Subcutaneous adipose tissue (tissue), 4 donors: ENCODE measurements around the gene LYPD6B. TPM values are rescaled to one million over a fixed set of nuclear protein-coding genes. Genes with fewer than 3 reads are reported as not detected.

Experiments
- total RNA-seq, 4 donors: library from RNA; depleted of rRNA; stranded (reverse); fragments of >200 nt; gene quantifications; one replicate each; pipeline ENCODE4 v1.1.0, GENCODE V29; 2016
- TF ChIP-seq, protein P1 (sequence below): fragments of 450-650 bp; IDR thresholded peaks from one replicate; pipeline ENCODE4 v1.5.1; 2016; ENCODE audit warnings: low read depth, mild to moderate bottlenecking, control low read depth, antibody characterized with exemption, moderate library complexity

LYPD6B gene
- total RNA-seq, 4 donors from 2014 or later = not detected

GRCh38 chr2:149064365-149064841, 25.9 kb downstream of the LYPD6B start:
- TF ChIP-seq, protein P1, sequence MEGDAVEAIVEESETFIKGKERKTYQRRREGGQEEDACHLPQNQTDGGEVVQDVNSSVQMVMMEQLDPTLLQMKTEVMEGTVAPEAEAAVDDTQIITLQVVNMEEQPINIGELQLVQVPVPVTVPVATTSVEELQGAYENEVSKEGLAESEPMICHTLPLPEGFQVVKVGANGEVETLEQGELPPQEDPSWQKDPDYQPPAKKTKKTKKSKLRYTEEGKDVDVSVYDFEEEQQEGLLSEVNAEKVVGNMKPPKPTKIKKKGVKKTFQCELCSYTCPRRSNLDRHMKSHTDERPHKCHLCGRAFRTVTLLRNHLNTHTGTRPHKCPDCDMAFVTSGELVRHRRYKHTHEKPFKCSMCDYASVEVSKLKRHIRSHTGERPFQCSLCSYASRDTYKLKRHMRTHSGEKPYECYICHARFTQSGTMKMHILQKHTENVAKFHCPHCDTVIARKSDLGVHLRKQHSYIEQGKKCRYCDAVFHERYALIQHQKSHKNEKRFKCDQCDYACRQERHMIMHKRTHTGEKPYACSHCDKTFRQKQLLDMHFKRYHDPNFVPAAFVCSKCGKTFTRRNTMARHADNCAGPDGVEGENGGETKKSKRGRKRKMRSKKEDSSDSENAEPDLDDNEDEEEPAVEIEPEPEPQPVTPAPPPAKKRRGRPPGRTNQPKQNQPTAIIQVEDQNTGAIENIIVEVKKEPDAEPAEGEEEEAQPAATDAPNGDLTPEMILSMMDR = no peak

DNA sequence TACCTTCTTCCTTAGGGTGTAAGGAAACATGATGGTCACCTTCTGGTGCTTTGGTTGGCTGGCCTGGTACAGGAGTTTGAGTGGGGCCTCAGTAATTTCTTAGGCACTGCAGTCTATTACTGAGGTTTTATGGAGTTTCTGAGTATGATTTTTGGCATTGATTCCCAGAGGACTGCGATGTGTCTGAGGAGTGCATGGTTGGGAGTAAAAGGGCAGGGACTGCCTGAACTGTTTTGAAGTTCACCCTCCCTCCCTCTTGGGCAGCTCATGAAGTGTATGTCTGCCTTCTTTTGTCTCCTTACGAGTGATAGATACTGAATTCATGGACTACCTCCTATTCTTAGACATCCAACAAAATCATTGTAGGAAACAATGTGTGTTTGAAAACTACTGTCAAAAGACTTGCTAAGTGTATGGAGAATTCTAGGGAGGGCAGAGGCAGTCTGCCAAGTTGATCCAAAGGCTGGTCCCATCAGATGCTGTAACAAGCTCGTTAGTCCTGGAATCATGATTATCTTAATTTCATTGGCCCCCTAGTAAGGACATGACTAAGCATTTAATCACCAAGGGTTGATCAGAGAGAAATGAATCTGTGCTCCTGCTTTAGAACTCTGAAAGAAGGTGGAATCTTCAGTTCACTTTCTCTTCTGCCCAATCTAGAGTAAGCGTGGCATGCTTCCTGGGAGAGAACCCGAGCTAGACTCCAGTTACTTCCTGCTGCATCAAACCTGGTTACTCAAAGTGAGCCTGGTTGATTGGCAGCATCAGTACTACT, 26.5 kb downstream of the LYPD6B start:
- TF ChIP-seq, protein P1 = no peak

DNA sequence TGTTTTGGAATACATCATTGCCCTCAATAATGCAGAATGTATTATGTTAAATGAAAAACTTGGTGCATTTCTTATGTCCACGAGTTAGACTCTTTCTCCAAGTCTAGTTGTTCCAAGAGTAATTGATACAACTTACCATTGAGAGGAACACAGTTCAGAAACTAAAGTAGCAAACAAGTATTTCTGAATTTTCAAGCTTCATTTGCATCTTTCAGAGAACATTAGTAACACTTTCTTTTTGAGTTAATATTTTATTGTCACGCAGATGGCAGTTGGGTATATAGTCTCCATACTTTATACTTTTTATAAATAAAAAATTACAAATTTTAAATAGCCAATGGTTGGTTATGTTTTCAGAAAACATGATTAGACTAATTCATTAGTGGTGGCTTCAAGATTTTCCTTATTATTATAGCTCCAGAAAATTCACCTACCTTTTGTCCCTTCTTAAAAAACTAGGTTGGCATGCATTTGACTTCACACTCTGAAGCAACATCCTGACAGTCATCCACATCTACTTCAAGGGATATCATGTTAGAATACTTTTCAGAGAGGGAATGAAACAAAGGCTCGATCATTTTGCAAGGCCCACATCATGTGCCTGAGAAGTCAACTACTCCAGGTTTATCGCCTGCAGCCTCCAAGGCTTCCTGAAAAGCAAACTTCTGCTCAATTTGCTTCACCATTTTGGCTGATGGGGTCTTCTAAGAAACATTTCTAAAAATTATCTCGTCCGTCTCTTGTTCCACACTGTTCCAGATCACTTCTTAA, 29.9 kb downstream of the LYPD6B start:
- TF ChIP-seq, protein P1 = no peak

DNA sequence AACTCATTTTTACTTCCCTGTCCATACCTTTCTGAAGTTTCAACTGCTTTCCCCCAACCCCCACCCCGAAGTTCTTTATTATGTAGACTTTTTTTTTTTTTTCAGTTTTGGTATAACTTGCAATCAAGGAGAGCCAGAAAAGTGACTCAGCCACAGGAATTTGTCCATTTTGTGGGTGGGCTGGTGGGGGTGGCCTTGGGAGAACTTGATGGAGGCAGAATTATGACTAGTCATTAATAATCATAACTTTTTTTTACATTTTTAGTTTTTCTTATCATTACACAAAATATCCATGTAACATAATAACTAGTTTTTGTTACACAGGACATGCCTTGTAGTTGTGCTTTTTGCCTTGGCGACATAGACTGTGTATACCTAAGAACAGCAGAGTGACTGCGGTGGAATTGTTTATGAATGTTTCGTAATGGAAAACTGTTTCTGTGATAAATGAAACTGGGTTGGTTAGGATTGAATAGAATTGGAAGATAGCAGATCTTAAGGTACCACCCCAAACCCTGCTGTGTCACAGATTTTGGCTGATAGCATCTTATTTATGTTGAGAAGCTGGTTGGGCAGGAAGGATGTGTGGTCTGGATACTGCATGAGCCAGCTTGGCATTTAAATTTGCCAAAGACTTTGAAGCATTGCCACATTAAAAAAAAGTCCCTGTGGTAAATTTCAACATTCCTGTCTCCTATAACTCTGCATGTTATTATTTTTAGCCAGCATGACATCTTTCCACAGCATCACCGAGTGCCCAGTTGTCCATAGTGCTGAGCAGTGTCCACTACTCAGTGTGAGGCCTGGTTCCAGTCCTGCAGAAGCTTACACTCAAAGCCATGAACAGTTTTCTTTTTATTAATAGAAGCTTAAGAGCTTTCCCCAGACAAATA, 30.7 kb downstream of the LYPD6B start:
- TF ChIP-seq, protein P1 = no peak

DNA sequence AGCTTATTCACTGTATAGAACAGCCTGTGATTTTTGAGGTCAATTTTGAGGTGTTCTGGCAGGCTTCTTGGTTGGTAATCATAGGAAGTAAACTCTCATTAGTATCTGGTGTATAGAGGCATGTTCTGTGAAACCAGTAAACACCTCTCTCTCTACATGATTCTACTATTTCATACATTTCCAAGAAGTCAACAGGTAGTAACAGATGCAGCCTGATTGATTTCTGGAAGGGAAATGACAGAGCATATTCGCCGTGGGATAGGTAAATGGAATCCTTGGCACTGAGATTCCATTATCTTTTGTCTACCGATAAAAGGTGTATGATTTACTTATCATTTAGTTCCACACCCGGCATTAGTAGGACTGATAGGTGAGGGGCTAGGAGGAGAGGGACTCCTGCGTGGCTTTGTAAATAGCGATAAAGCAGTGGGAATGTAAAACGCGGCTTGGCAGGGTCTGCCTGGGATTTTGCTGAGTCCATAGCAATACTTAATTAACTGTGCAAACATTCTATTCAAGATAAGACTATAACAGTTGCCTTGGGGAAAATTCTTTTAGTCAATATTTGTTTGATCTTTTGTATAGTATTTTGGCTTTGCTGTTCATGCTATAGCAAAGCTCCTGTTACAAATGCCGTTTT, 32.3 kb downstream of the LYPD6B start:
- TF ChIP-seq, protein P1 = no peak

DNA sequence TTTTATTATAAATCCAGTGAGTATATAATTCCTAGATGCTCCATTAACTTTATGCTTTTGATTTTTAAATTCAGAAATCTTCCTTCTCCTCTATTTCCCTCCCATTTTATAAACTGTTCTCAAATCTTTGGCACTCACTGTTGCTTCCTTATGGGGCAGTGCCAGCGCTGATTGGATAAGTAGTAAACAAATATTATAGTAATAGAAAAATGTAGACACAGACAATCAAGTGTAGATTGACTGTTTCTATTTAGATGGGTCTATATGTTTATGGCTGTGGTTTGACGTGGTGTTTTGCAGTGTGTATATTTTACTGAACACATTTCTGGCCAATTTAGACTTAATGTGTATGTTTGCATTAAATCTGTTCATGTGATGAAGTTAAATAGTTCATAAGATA, 36.6 kb downstream of the LYPD6B start:
- TF ChIP-seq, protein P1 = no peak
